ENCODE results near the gene SVIL.

DNA sequence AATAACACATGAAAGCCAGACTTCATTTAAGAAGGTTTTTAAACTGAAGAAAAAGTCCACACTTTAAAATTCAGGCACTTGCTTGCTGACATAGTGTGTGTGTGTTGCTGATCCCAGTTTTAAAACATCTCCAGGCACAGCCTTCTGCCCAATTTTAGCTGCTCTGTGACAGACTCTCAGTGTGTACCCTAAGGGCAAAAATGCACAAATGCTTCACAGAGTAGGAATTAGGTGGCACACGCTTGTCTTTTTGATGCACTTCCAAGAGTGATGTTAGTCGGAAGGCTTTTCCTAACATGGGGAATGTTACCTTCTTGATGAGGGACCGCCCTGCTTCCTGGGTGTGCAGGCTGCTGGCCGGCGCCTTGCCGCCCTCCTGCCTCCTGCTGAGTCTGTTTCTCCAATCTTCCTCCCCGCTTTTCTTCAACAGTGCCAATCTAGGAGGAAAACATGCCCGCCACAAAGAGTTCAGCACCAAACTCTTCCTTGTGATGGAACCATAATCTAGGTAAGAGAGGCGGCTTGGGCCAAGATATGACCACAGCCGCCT, 122.3 kb downstream of the SVIL start:
- TF ChIP-seq, protein P1, sequence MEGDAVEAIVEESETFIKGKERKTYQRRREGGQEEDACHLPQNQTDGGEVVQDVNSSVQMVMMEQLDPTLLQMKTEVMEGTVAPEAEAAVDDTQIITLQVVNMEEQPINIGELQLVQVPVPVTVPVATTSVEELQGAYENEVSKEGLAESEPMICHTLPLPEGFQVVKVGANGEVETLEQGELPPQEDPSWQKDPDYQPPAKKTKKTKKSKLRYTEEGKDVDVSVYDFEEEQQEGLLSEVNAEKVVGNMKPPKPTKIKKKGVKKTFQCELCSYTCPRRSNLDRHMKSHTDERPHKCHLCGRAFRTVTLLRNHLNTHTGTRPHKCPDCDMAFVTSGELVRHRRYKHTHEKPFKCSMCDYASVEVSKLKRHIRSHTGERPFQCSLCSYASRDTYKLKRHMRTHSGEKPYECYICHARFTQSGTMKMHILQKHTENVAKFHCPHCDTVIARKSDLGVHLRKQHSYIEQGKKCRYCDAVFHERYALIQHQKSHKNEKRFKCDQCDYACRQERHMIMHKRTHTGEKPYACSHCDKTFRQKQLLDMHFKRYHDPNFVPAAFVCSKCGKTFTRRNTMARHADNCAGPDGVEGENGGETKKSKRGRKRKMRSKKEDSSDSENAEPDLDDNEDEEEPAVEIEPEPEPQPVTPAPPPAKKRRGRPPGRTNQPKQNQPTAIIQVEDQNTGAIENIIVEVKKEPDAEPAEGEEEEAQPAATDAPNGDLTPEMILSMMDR (IDR thresholded peaks at IDR 0.05 in 4 of 5, conservative IDR thresholded peaks at IDR 0.05 in 1 of 5) = no peak
- no peak for TF ChIP-seq POLR2A (IDR thresholded peaks at IDR 0.05)
